GM21529 (cell line): ENCODE data around the gene ADAMTS14.

Source experiments
- ATAC-seq: cut with Tn5 transposase; IDR thresholded peaks from one replicate; pipeline ENCODE4 v1.9.1; 2021; ENCODE audit not compliant: unreplicated experiment

ADAMTS14 gene

GRCh38 chr10:70692043-70692603 is 19.8 kb downstream of the ADAMTS14 start:
- no peak for ATAC-seq

GRCh38 chr10:70693619-70694335 is 21.5 kb downstream of the ADAMTS14 start:
- no peak for ATAC-seq

GRCh38 chr10:70694418-70695141 is 22.3 kb downstream of the ADAMTS14 start:
- ATAC-seq = no peak

GRCh38 chr10:70695241-70696030 is 23.1 kb downstream of the ADAMTS14 start:
- ATAC-seq = no peak

GRCh38 chr10:70698211-70698610 is 25.9 kb downstream of the ADAMTS14 start:
- no peak for ATAC-seq

GRCh38 chr10:70699063-70699658 is 26.9 kb downstream of the ADAMTS14 start:
- no peak for ATAC-seq

- ATAC-seq = no peak
Measured at GRCh38 chr10:70699659-70700174, 27.4 kb downstream of the ADAMTS14 start.

GRCh38 chr10:70702190-70702763 is 30.0 kb downstream of the ADAMTS14 start:
- no peak for ATAC-seq

- ATAC-seq = no peak
Measured at GRCh38 chr10:70704211-70704610, 31.9 kb downstream of the ADAMTS14 start.

- no peak for ATAC-seq
Measured at GRCh38 chr10:70705121-70705861, 33.0 kb downstream of the ADAMTS14 start.

GRCh38 chr10:70711177-70711576 is 38.9 kb downstream of the ADAMTS14 start:
- ATAC-seq = no peak

- no peak for ATAC-seq
Measured at GRCh38 chr10:70711911-70712310, 39.6 kb downstream of the ADAMTS14 start.

GRCh38 chr10:70714245-70714644 is 41.9 kb downstream of the ADAMTS14 start:
- ATAC-seq = no peak

- no peak for ATAC-seq
Measured at GRCh38 chr10:70714951-70715350, 42.6 kb downstream of the ADAMTS14 start.

GRCh38 chr10:70715853-70716795 is 43.8 kb downstream of the ADAMTS14 start:
- no peak for ATAC-seq

- no peak for ATAC-seq
Measured at GRCh38 chr10:70722820-70723424, 50.6 kb downstream of the ADAMTS14 start.

GRCh38 chr10:70723771-70724170 is 51.5 kb downstream of the ADAMTS14 start:
- ATAC-seq = no peak

- ATAC-seq = no peak
Measured at GRCh38 chr10:70726909-70727495, 54.7 kb downstream of the ADAMTS14 start.
